ENCODE measurements around the gene BUB1B. TPM values are rescaled to one million over a fixed set of nuclear protein-coding genes. Genes with fewer than 3 reads are reported as not detected.

BUB1B gene
- total and polyA plus RNA-seq, 4 donors = 0.08 to 31.1 (median 0.84) TPM

DNA sequence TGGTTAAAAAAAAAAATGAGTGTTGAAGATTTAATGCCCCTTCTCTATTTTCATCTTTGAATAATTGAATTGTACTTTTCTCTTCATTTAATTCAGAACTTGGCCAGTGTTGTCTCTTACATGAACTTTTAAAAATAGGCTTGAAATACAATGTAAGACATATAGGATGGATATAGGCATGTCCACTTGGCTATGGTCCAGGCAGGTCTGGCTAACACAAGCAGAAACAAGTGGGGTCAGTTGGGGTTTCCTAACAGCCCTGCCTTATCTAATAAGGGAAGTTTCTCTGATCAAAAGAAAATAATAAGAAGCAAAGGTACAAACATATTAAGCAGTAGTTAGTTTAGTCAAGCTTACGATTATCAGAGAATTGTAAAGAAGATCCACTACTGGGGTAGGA is 58.9 kb downstream of the BUB1B start:
- no peak for DNase-seq (ENCODE audit: low spot score)
- TF ChIP-seq, protein P1, sequence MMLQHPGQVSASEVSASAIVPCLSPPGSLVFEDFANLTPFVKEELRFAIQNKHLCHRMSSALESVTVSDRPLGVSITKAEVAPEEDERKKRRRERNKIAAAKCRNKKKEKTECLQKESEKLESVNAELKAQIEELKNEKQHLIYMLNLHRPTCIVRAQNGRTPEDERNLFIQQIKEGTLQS (IDR thresholded peaks at IDR 0.05) = no peak
- TF ChIP-seq FOXA2 (IDR thresholded peaks at IDR 0.05) (no peak), YY1 (IDR thresholded peaks at IDR 0.05) (no peak), JUND (IDR thresholded peaks at IDR 0.05) (no peak), FOXA1 (IDR thresholded peaks at IDR 0.05) (no peak), RAD21 (IDR thresholded peaks at IDR 0.05) (no peak), HNF4A (conservative IDR thresholded peaks at IDR 0.05) (no peak), EGR1 (IDR thresholded peaks at IDR 0.05; ENCODE audit: low read depth in 2 of 2) (no peak), RXRA (IDR thresholded peaks at IDR 0.05) (no peak), TAF1 (conservative IDR thresholded peaks at IDR 0.05) (no peak), SP1 (IDR thresholded peaks at IDR 0.05) (no peak)
- TF ChIP-seq, protein P2, sequence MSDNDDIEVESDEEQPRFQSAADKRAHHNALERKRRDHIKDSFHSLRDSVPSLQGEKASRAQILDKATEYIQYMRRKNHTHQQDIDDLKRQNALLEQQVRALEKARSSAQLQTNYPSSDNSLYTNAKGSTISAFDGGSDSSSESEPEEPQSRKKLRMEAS (IDR thresholded peaks at IDR 0.05) = no peak
- TF ChIP-seq, protein P3, sequence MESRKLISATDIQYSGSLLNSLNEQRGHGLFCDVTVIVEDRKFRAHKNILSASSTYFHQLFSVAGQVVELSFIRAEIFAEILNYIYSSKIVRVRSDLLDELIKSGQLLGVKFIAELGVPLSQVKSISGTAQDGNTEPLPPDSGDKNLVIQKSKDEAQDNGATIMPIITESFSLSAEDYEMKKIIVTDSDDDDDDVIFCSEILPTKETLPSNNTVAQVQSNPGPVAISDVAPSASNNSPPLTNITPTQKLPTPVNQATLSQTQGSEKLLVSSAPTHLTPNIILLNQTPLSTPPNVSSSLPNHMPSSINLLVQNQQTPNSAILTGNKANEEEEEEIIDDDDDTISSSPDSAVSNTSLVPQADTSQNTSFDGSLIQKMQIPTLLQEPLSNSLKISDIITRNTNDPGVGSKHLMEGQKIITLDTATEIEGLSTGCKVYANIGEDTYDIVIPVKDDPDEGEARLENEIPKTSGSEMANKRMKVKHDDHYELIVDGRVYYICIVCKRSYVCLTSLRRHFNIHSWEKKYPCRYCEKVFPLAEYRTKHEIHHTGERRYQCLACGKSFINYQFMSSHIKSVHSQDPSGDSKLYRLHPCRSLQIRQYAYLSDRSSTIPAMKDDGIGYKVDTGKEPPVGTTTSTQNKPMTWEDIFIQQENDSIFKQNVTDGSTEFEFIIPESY (IDR thresholded peaks at IDR 0.05) = no peak
- TF ChIP-seq, protein P4, sequence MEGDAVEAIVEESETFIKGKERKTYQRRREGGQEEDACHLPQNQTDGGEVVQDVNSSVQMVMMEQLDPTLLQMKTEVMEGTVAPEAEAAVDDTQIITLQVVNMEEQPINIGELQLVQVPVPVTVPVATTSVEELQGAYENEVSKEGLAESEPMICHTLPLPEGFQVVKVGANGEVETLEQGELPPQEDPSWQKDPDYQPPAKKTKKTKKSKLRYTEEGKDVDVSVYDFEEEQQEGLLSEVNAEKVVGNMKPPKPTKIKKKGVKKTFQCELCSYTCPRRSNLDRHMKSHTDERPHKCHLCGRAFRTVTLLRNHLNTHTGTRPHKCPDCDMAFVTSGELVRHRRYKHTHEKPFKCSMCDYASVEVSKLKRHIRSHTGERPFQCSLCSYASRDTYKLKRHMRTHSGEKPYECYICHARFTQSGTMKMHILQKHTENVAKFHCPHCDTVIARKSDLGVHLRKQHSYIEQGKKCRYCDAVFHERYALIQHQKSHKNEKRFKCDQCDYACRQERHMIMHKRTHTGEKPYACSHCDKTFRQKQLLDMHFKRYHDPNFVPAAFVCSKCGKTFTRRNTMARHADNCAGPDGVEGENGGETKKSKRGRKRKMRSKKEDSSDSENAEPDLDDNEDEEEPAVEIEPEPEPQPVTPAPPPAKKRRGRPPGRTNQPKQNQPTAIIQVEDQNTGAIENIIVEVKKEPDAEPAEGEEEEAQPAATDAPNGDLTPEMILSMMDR (IDR thresholded peaks at IDR 0.05; ENCODE audit: low read depth, low read length, missing input control) = no peak
- H3K36me3 ChIP-seq (ENCODE audit: control insufficient read depth in 4 of 4, insufficient read depth in 3 of 4, low read depth in 1 of 4, low read length in 3 of 4) = no peaks in the 10 kb centered on the region
- no peaks in the 10 kb centered on the region for H3K9me3 ChIP-seq (ENCODE audit: control insufficient read depth in 4 of 4, low read length in 3 of 4)
- no peak overlapping the region for H3K4me3 ChIP-seq (ENCODE audit: low read depth in 1 of 3, low read length in 3 of 3)
- WGBS = 90% methylated on average over 1 of the region's 1 CpG
- no peak overlapping the region for H3K9ac ChIP-seq (ENCODE audit: low read depth in 1 of 2, low read length in 2 of 2)
- peaks cover 0 to 2% (median 0%) of the 10 kb centered on the region in 4 donors for H3K4me1 ChIP-seq (ENCODE audit: control insufficient read depth in 4 of 4, insufficient read depth in 4 of 4, low read length in 3 of 4)
- H3K27ac ChIP-seq (ENCODE audit: low read depth in 1 of 2, low read length in 2 of 2) = no peak overlapping the region
- H3K27me3 ChIP-seq (ENCODE audit: control insufficient read depth in 4 of 4, insufficient read depth in 4 of 4, low read length in 3 of 4) = no peaks in the 10 kb centered on the region

DNA sequence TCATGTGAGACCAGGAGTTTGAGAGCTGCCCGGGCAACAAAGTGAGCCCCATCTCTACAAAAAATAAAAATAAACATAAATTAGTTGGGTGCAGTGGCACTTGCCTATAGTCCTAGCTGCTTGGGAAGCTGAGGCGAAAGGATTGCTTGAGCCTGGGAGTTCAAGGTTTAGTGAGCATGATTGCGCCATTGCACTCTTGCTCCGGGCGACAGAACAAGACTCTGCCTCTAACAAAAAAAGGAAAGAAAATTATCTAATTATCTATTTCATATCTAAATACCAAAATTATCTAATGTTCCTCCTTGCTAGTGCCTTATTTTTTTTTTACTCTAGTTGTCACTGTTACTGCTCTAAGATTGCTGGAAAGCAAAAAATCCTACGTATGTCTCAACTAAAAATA is 61.3 kb downstream of the BUB1B start:
- no peak overlapping the region for H3K27ac ChIP-seq (ENCODE audit: low read depth in 1 of 2, low read length in 2 of 2)
- H3K4me1 ChIP-seq (ENCODE audit: control insufficient read depth in 4 of 4, insufficient read depth in 4 of 4, low read length in 3 of 4) = no peaks in the 10 kb centered on the region
- H3K36me3 ChIP-seq (ENCODE audit: control insufficient read depth in 4 of 4, insufficient read depth in 3 of 4, low read depth in 1 of 4, low read length in 3 of 4) = no peaks in the 10 kb centered on the region
- no peak for TF ChIP-seq FOXA2 (IDR thresholded peaks at IDR 0.05)
- TF ChIP-seq YY1 (IDR thresholded peaks at IDR 0.05) = no peak
- no peak for TF ChIP-seq FOXA1 (IDR thresholded peaks at IDR 0.05)
- no peak for TF ChIP-seq RAD21 (IDR thresholded peaks at IDR 0.05)
- no peak for TF ChIP-seq GABPA (IDR thresholded peaks at IDR 0.05 in 1 of 2, conservative IDR thresholded peaks at IDR 0.05 in 1 of 2)
- TF ChIP-seq, protein P1 (IDR thresholded peaks at IDR 0.05) = no peak
- no peak for TF ChIP-seq NR2F2 (IDR thresholded peaks at IDR 0.05)
- TF ChIP-seq, protein P4 (IDR thresholded peaks at IDR 0.05; ENCODE audit: low read depth, low read length, missing input control) = no peak
- no peak for TF ChIP-seq JUND (IDR thresholded peaks at IDR 0.05)
- no peak for TF ChIP-seq TAF1 (conservative IDR thresholded peaks at IDR 0.05)
- TF ChIP-seq, protein P5, sequence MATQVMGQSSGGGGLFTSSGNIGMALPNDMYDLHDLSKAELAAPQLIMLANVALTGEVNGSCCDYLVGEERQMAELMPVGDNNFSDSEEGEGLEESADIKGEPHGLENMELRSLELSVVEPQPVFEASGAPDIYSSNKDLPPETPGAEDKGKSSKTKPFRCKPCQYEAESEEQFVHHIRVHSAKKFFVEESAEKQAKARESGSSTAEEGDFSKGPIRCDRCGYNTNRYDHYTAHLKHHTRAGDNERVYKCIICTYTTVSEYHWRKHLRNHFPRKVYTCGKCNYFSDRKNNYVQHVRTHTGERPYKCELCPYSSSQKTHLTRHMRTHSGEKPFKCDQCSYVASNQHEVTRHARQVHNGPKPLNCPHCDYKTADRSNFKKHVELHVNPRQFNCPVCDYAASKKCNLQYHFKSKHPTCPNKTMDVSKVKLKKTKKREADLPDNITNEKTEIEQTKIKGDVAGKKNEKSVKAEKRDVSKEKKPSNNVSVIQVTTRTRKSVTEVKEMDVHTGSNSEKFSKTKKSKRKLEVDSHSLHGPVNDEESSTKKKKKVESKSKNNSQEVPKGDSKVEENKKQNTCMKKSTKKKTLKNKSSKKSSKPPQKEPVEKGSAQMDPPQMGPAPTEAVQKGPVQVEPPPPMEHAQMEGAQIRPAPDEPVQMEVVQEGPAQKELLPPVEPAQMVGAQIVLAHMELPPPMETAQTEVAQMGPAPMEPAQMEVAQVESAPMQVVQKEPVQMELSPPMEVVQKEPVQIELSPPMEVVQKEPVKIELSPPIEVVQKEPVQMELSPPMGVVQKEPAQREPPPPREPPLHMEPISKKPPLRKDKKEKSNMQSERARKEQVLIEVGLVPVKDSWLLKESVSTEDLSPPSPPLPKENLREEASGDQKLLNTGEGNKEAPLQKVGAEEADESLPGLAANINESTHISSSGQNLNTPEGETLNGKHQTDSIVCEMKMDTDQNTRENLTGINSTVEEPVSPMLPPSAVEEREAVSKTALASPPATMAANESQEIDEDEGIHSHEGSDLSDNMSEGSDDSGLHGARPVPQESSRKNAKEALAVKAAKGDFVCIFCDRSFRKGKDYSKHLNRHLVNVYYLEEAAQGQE (IDR thresholded peaks at IDR 0.05) = no peak
- TF ChIP-seq, protein P2 (IDR thresholded peaks at IDR 0.05) = no peak
- TF ChIP-seq, protein P3 (IDR thresholded peaks at IDR 0.05) = no peak
- no peak for TF ChIP-seq HNF4G (IDR thresholded peaks at IDR 0.05)
- TF ChIP-seq SP1 (IDR thresholded peaks at IDR 0.05) = no peak
- TF ChIP-seq HNF4A (conservative IDR thresholded peaks at IDR 0.05) = no peak
- no peak for DNase-seq (ENCODE audit: low spot score)
- no peak overlapping the region for H3K4me3 ChIP-seq (ENCODE audit: low read depth in 1 of 3, low read length in 3 of 3)
- H3K9me3 ChIP-seq (ENCODE audit: control insufficient read depth in 4 of 4, low read length in 3 of 4) = no peaks in the 10 kb centered on the region
- no peaks in the 10 kb centered on the region for H3K27me3 ChIP-seq (ENCODE audit: control insufficient read depth in 4 of 4, insufficient read depth in 4 of 4, low read length in 3 of 4)
- WGBS = 74% methylated on average over 6 of the region's 6 CpGs
- no peak overlapping the region for H3K9ac ChIP-seq (ENCODE audit: low read depth in 1 of 2, low read length in 2 of 2)
